ENCODE measurements around the gene TAF10.

GRCh38 chr11:6640036-6640984 lies 28.3 kb upstream of the TAF10 start:
- TF ChIP-seq CTCF (IDR thresholded peaks at IDR 0.05; ENCODE audit: low read depth, low read length, missing input control) (no peak), REST (IDR thresholded peaks at IDR 0.05) (no peak), YY1 (IDR thresholded peaks at IDR 0.05) (no peak), TAF1 (conservative IDR thresholded peaks at IDR 0.05) (no peak), MAX (IDR thresholded peaks at IDR 0.05) (no peak), FOXA1 (IDR thresholded peaks at IDR 0.05) (no peak), ATF3 (IDR thresholded peaks at IDR 0.05) (no peak), SP1 (IDR thresholded peaks at IDR 0.05) (no peak), ZBTB33 (IDR thresholded peaks at IDR 0.05) (no peak), EGR1 (IDR thresholded peaks at IDR 0.05; ENCODE audit: low read depth in 2 of 2) (no peak), NR2F2 (IDR thresholded peaks at IDR 0.05) (no peak)
